Cerebellar nuclear complex (tissue), 1 donor: Measurements from ENCODE around the gene ESRRA.

ENCODE experiments used
- DNase-seq, 2 experiments: peaks; one replicate each; lab custom pipeline; 2025; lab: John Stamatoyannopoulos, UW

Gene ESRRA

DNA sequence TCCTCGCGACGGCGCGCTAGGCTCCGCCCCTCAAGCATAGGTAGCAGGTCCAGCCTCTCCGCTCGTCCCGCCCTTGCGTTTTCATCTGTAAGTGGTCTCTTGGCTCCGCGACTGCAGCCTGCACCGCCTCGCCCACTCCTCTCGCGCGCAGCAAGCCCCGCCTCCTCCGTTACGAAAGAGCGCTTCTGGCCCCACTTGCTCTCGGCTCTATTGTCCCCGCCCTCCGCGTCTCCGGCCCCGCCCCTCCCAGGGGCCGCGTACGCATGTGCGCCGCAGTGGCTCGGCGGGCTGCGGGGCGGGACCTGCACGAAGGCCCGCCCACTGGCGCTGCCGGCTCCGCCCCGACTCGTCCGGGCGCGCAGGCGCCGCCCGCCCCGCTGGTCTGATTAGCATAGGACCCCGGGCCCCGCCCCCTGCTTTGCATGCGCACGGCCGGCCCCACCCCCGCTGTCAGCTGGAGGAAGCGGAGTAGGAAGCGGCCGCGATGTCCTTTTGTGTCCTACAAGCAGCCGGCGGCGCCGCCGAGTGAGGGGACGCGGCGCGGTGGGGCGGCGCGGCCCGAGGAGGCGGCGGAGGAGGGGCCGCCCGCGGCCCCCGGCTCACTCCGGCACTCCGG, at the start of gene ESRRA:
Gene ESRRA (plus strand): TSS at position 450 of the 616 bp plus-strand sequence. CDS start 1,656 bp downstream, outside the sequence.
- peak; percentile 94 for DNase-seq

DNA sequence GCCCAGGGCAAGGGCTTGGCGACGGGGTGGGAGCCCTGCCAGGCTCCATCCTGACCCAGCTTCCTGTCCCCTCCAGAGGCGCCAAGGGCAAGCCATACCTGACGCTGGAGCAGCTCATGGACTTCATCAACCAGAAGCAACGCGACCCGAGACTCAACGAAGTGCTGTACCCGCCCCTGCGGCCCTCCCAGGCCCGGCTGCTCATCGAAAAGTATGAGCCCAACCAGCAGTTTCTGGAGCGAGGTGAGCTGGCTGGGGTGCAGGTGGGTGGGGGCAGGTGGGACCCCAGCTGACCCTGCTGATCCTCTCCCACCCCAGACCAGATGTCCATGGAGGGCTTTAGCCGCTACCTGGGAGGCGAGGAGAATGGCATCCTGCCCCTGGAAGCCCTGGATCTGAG, 49.0 kb upstream of the ESRRA start:
- no peak for DNase-seq

DNA sequence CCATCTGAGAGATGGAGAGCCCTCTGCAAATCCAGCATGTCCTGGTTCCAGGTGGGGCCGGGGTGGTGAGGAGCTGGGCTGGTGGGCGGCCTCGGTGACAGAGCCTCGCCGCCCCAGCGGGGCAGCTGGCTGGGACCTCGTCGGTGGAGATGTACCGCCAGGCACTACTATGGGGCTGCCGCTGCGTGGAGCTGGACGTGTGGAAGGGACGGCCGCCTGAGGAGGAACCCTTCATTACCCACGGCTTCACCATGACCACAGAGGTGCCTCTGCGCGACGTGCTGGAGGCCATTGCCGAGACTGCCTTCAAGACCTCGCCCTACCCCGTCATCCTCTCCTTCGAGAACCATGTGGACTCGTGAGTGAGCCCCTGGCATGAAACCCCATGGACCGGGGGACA, 47.0 kb upstream of the ESRRA start:
- DNase-seq: no peak

DNA sequence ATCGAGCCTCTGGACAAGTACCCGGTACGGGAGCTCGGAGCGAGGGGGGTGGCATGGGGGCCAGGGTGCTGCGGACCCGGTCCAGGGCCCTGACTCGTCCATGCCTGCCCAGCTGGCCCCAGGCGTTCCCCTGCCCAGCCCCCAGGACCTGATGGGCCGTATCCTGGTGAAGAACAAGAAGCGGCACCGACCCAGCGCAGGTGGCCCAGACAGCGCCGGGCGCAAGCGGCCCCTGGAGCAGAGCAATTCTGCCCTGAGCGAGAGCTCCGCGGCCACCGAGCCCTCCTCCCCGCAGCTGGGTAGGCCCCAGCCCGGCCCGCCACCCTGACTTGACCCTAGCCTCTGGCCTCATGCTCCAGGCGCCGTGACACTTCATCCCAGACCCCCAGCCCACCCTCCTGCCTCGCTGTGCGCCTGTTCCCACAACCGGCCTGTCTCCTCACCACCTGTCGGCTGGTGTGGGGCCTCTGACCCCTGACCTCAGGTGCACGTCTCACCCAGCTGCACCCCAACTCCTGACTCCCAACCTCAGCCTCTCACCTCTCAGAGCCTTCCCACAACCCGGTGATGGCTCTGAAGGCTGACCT, 46.3 kb upstream of the ESRRA start:
- no peak for DNase-seq

DNA sequence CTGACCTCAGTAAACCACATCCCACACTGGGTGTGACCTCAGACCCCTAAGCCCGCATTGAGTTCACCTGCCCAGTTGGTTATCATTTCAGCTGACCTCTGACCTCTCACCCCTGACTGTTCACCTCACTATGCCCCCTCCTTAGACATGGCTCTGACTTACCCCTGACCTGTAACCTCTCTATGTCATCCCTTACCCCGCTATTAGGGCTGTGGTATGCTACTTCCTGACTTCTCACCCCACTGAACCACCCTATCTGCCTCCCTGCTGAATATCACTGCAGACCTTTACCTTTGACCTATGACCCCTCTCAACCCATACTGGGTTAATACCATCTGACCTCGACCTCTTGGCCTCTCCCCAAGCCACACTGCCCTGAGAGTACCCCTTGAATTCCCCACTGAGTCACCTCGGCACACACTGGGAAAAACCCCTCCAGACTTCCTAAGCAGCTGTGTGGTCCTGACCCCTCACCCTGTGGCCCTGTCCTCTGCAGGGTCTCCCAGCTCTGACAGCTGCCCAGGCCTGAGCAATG, 45.7 kb upstream of the ESRRA start:
- no peak for DNase-seq

DNA sequence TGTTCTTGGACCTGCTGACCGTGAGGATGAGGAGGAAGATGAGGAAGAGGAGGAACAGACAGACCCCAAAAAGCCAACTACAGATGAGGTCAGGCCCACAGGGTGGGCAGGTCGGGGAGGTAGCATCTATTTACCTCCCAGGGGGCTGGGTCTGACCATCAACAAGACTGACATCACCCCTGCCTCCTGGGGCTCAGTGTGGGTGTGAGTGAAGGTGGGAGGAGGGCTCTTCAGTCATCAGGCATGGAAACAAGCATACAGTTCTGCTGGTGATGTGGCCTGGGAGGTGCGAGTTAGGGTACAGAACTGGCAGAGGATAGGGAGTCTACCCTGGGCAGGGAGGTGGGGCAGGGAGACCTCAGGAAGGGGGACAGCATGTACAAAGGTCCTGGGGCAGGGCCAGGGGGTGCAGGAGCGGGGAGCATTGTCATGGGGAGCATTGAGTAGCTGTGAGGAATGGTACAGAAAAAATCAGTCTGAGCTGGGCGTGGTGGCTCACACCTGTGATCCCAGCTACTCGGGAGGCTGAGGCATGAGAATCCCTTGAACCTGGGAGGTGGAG, 45.1 kb upstream of the ESRRA start:
- DNase-seq: no peak

DNA sequence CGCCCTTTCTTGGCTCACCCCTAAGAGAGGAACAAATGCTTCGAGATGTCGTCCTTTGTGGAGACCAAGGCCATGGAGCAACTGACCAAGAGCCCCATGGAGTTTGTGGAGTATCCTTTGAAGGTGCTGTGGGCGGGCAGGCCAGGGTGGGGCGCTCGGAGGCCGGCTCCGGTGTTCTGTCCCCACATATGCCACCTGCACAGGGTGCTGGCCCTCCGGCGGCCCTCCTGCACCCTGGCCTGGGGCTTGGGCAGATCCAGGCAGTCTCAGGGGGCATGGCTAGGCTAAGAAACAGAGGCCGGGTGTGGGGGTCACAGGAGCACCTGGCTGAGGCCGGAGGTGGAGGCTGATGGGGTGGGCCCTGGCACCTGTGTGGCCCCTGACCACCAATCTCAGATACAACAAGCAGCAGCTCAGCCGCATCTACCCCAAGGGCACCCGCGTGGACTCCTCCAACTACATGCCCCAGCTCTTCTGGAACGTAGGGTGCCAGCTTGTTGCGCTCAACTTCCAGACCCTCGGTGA, 43.7 kb upstream of the ESRRA start:
- no peak for DNase-seq

DNA sequence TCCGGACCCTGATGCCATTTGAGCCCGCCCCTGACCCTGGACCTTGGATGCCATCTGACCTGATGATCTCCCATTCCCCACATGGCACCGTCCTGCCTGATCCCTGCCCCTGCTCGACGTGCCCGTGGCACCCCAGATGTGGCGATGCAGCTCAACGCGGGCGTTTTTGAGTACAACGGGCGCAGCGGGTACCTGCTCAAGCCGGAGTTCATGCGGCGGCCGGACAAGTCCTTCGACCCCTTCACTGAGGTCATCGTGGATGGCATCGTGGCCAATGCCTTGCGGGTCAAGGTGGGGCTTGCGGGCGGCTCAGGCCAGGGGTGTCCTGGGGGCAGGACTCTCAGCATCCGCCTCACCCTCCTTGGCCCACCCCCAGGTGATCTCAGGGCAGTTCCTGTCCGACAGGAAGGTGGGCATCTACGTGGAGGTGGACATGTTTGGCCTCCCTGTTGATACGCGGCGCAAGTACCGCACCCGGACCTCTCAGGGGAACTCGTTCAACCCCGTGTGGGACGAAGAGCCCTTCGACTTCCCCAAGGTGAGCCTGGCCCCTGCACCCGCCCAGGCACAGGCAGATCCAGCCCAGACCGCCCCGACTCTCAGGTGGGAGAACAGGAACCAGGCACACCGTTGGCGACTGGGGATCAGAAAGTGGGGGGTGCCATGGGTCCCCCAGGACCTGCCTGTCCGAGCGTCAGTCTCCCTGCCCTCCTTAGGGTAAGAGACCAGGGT, 42.9 kb upstream of the ESRRA start:
- no peak for DNase-seq

DNA sequence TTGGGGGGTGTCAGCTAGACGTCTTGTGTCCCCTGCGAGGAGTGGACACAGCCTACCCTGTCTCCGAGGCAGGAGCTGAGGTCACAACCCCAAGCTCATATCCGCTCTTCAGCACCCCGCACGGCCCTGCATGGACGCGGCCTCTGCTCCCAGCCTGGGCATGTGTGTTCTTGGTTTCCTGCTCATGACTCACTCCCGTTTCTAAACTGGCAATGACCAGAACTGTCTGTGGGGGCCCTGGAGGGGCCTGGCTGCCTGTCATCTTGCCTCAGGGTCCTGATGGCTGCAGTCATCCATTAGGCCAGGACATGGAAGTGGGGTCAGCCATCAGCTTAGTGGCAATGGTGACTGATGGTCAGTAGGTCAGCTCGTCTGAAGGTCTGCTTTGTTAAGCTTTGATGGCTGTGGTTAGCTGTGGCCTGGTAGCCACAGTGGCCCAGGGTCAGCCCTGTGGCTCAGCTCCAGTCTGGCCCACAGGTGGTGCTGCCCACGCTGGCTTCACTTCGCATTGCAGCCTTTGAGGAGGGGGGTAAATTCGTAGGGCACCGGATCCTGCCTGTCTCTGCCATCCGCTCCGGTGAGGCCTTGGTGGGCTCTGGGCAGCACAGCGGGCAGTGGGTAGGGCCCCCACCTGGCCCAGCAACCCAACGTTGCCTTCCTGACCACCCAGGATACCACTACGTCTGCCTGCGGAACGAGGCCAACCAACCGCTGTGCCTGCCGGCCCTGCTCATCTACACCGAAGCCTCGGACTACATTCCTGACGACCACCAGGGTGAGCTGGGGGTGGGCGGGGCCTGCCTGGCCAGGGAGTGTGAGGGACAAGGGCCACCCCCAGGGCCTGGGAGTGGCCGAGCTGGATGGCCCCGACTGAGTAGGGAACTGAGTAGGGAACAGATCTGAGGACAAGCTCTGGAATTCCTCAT, 42.0 kb upstream of the ESRRA start:
- no peak for DNase-seq

DNA sequence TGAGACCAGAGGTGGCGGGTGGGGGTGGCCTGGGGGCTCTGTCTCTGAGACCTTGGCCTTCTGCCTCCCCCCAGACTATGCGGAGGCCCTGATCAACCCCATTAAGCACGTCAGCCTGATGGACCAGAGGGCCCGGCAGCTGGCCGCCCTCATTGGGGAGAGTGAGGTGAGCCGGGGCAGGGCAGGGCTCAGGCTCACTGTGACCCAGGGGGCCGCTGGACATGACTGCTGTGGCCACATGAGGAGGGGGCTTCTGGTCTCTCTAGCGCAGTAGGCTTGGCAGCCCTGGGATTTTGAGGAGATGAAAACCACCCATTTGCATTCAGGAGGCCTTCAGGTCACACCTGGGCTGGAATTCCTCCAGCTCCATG, 41.4 kb upstream of the ESRRA start:
- no peak for DNase-seq

DNA sequence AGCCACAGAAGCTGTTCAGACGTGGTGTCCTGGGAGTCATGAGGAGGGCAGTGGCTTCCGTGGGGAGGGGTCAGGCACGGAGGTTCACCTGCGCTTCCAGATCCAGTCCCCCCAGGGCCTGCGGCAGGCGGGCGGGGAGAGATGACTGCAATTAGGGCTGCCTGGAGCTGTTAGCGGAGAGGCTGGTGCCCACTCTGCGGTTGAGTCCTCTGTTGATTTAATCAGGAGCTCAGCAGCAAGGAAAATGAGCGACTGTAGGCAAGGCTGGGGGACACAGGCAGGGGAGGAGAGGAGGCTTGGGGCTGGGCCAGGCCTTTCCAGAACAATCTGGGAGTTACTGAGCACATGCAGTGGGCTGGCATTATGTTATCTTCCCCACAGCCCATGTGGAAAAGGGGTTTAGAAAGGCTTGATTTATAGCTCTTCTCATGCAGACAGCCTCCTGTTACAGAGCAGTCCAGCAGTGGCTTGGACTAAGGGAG, 40.9 kb upstream of the ESRRA start:
- DNase-seq: no peak

DNA sequence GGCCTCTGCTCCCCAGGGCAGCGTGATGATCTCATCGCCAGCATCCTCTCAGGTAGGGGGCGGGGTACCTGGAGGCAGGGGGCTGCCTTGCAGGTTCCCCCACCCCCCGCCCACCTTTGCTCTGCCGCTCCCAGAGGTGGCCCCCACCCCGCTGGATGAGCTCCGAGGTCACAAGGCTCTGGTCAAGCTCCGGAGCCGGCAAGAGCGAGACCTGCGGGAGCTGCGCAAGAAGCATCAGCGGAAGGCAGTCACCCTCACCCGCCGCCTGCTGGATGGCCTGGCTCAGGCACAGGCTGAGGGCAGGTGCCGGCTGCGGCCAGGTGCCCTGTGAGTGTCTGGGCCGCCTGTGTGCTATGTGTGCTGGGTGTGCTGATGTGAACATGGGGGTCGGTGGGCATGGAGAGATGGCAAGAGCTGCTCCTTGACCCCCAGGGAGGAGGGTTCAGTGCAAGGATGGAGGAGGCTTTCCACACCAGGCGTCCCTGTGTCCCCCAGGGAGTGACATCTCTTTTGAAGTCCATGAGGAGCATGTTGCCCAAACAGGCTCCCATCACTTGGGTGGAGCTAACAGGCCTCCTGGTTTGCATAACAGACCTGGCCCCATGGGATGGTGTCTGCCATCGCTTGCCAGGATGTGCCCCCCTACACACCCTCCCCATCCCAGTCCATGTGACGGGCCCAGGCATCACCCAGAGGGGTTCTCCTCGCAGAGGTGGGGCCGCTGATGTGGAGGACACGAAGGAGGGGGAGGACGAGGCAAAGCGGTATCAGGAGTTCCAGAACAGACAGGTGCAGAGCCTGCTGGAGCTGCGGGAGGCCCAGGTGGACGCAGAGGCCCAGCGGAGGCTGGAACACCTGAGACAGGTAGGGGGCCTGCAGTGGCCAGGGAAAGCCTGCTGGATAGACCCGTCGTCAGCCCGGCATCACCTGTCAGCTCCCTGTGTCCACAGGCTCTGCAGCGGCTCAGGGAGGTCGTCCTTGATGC, 39.9 kb upstream of the ESRRA start:
- no peak for DNase-seq

DNA sequence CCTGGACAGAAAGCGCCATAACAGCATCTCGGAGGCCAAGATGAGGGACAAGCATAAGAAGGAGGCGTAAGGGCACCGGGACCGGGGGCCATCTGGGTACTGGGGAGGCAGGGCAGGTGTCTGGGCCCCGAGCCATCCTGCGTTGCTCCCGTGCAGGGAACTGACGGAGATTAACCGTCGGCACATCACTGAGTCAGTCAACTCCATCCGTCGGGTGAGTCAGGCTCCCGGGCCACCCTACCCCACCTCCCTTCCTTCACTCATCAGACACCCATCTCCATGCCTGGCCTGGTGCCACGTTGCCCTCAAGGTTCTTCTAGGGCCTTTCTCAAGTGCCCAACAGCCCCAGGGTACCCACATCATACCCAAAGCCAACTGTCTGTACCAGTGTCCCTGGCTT, 39.0 kb upstream of the ESRRA start:
- DNase-seq: no peak

DNA sequence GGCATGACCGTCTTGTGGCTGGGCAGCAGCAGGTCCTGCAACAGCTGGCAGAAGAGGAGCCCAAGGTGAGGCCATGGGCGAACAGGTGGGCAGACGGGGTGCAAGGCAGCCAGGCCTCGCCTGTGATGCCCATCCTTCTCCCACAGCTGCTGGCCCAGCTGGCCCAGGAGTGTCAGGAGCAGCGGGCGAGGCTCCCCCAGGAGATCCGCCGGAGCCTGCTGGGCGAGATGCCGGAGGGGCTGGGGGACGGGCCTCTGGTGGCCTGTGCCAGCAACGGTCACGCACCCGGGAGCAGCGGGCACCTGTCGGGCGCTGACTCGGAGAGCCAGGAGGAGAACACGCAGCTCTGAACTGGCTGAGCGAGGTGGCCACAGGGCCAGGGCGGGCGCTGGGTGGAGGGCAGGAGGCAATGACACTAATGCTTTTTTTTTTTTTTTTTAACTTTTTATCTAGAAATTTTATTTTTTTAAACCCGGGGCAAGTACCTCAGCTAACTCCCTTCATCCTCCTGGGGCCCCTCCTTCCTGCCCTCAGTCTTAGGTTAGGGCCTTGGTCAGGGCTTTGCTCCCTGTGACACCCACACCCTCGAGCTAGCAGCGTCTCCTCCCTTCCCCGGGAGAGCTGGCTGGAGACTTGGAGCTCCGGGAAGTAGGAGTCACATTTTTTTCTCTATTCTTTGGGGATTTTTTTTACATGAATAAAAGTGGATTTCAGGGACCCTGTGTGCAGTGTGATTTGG, 37.9 kb upstream of the ESRRA start:
- no peak for DNase-seq

DNA sequence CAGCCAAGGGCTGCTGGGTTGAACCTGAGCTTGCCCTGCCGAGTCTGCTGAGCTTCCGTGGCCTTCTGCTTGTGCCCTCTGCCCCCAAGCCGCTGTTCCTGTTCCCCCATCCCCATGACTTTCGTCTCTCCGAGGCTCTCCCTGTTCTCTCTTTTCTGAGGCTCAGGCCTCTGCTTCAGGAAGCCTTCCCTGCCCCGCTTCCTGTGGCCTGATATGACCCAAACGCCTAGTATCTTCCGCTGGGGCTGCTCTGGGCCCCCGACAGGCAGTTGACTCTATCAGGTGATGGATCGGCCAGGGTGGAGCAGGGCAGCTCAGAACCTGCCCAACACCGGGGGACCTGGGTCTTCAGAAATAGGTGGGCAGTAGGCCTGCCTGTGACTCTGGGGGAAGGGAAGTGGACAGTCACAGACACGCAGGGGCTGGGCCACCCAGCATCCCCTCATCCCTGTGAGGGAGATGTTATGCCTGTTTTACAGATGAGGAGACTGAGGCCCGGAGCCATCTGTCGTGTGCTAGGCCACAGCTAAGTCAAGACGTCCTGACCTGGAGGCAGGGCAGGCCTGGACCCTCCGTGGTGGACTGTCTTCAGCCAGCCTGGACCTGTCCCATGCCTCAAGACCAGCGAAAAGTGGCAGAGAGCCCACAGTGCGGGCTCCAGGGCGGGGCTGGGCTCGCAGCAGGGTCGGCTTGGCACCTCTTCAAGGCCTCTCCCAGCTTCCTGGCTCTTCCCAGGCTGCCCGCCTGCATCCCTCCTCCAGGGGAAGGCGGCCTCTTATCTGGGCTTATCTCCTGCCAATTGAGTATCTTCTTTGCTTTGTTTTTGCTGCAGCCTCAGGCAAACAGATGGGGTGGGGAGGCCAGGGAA, 37.1 kb upstream of the ESRRA start:
- no peak for DNase-seq

DNA sequence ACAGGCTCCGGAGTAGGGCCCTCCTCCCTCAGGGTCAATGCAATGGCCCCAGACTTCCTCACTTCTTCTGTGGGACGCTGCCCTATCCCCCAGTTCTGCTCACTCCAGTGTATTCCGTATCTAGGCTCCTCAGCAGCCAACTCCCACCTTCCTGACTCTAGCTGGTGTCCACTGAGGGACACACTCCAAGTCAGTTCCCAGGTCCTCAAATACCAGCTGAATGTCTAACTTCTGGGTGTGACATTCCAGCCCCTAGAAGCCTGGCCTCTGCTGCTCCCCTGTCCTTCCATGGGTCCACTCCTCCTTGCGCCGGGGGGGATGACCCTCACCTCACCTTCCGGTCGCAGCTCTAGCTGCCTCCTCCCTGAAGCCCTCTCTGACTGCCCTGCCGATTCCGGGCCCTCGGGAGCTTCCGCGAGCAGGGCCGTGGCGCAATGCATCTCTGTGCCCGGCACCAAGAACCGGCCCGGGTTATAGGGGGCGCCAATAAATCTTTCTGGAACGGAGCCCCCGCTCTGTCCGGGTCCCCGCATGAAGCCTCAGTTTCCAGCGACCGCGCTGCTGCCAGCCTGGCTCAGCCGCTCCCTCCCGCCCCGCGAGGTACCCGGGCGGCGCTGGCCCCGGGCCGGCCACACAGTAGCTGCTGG, 36.3 kb upstream of the ESRRA start:
- no peak for DNase-seq

DNA sequence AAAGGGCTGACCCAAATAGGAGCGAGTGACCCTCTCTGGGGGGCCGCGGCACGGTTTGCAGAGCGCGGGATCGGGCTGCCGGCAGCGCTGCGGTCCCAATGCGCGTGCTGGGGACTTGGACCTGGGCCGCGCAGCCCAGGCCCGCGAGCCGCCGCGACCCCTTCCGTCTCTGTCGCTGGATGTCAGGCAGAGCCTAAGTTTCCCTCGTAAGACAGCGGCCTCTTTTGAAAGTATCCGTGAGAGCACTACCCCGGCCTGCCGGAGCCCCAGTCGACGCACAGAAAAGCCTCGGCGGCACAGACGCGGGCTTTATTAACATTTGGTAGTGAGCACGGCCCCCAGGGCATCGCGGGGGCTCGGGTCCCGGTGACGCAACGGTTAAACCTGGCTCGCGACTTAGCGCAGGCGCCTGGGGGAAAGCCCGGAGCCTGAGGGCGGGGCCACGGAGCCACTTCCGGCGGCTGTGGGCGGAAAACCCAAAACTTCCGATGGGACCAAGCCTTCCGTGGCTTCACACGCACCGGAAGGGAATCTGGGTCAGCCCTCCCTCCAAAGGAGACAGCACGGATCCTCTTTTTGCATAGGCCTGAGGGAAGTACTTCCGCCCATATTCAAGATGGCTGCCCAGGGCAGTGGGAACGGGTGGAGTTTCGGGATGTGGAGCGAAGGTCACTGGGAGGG, 35.6 kb upstream of the ESRRA start:
- DNase-seq: peak; percentile 96 to 99
